ENCODE measurements around the gene BCCIP.

The BCCIP gene

GRCh38 chr10:125797424-125797823 lies 25.9 kb upstream of the BCCIP start:
- no peak for DNase-seq (ENCODE audit: low spot score)
- TF ChIP-seq CTCF (IDR thresholded peaks at IDR 0.05; ENCODE audit: extremely low read depth, insufficient read depth, missing control alignments), result no peak
- in situ Hi-C loops (cut with MboI; ENCODE audit: low pct_unique_long_range_greater_than_20kb, low sequenced_read_pairs, unreplicated experiment), result no loop called here

GRCh38 chr10:125797994-125798662 lies 25.2 kb upstream of the BCCIP start:
- no peak for TF ChIP-seq CTCF (IDR thresholded peaks at IDR 0.05; ENCODE audit: extremely low read depth, insufficient read depth, missing control alignments)
- in situ Hi-C loops (cut with MboI; ENCODE audit: low pct_unique_long_range_greater_than_20kb, low sequenced_read_pairs, unreplicated experiment), result no loop called here
- DNase-seq (ENCODE audit: low spot score), result no peak

GRCh38 chr10:125799451-125800182 lies 23.7 kb upstream of the BCCIP start:
- DNase-seq (ENCODE audit: low spot score), result no peak
- TF ChIP-seq CTCF (IDR thresholded peaks at IDR 0.05; ENCODE audit: extremely low read depth, insufficient read depth, missing control alignments), result no peak
- in situ Hi-C loops (cut with MboI; ENCODE audit: low pct_unique_long_range_greater_than_20kb, low sequenced_read_pairs, unreplicated experiment), result no loop called here

- no peak for TF ChIP-seq CTCF (IDR thresholded peaks at IDR 0.05; ENCODE audit: extremely low read depth, insufficient read depth, missing control alignments)
- in situ Hi-C loops (cut with MboI; ENCODE audit: low pct_unique_long_range_greater_than_20kb, low sequenced_read_pairs, unreplicated experiment), result no loop called here
- no peak for DNase-seq (ENCODE audit: low spot score)
These were observed 21.8 kb upstream of the BCCIP start for GRCh38 chr10:125801574-125801973.

- in situ Hi-C loops (cut with MboI; ENCODE audit: low pct_unique_long_range_greater_than_20kb, low sequenced_read_pairs, unreplicated experiment), result no loop called here
- no peak for TF ChIP-seq CTCF (IDR thresholded peaks at IDR 0.05; ENCODE audit: extremely low read depth, insufficient read depth, missing control alignments)
- DNase-seq (ENCODE audit: low spot score), result no peak
These were observed 21.2 kb upstream of the BCCIP start for GRCh38 chr10:125802131-125802530.

- in situ Hi-C loops (cut with MboI; ENCODE audit: low pct_unique_long_range_greater_than_20kb, low sequenced_read_pairs, unreplicated experiment), result no loop called here
- TF ChIP-seq CTCF (IDR thresholded peaks at IDR 0.05; ENCODE audit: extremely low read depth, insufficient read depth, missing control alignments), result no peak
- no peak for DNase-seq (ENCODE audit: low spot score)
These were observed 20.6 kb upstream of the BCCIP start for GRCh38 chr10:125802739-125803138.
